Measurements from ENCODE around the gene CIITA.
"Not testable (repeated sequence)": the region's sequence is repeated elsewhere in the genome, so short reads cannot be mapped to it uniquely, and the experiment has no call there.

Gene CIITA

GRCh38 chr16:10954903-10955302, 77.9 kb downstream of the CIITA start:
- DNase-seq = no peak

GRCh38 chr16:10957771-10958482, 80.9 kb downstream of the CIITA start:
- DNase-seq = no peak

DNA sequence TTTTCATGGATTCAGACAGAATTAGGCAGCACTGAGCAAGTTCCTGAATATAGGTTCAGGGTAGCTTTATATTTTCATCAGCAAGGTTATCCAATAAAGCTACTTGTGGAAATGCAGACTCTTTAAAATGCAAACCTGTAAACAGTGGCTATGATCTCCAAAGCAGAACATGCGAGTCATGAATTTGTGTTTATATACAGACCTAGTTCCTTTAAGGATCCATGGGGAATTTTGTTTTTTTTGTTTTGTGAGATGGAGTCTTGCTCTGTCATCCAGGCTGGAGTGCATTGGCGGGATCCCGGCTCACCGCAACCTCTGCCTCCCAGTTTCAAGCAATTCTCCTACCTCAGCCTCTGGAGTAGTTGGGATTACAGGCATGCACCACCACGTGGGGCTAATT, 82.2 kb downstream of the CIITA start:
- DNase-seq = no peak

DNA sequence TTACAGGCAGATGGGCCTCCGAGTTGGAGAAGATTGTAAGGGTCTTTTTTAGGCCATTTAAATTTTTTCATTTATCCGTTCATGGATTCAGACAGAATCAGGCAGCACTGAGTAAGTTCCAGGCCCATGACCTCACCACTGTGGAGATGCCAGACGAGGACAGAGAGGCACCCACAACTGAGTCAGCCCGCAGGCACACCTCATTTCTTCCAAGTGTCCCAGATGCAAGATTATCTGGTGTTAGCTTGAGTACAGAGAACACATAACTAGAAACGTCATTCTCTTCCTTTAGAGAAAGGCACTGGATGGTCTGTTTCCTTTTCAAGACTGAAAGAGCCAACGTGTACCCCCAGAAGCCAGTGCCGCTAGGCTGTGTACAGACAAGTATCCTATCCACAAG, 84.2 kb downstream of the CIITA start:
- peak; percentile 75 for DNase-seq

DNA sequence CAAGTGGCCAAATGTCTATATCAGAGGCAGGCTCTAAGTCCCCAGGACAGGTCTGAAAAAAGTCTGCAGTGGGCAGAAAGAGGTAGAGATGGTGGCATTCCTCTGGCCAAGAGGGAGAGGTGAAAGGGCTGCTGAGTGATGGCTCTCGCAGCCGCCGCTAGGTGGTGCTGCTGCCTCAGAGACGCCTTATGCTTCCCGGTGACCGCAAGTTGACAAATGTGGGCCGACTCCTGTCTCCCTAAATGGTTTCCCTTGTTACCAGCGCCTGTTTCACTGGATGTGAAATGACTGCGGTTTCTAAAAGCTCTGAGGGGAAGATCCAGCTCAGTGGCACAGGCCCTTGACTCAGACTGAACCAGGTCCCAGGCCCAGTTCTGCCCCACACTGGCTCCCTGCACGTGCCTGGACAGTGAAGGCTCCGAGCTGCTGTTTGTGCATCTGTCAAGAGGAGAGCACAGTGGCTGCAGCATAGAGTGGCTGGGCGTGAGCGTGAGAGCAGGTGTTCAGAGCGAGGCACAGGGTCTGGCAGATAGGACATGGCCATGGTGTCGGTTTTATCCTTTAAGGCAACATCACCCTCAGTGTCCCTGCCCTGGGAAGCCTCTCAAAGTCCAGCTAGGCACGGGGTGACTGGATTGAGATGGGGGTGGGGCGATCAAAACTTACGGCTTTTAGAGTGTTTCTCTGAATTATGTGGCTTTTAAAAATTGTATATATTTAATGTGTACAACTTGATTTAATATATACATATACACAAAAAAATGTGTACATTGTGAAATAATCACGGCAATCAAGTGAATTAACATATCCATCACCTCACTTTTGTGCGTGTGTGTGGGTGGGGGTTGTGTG, 87.3 kb downstream of the CIITA start:
- peak; percentile 76 for DNase-seq

DNA sequence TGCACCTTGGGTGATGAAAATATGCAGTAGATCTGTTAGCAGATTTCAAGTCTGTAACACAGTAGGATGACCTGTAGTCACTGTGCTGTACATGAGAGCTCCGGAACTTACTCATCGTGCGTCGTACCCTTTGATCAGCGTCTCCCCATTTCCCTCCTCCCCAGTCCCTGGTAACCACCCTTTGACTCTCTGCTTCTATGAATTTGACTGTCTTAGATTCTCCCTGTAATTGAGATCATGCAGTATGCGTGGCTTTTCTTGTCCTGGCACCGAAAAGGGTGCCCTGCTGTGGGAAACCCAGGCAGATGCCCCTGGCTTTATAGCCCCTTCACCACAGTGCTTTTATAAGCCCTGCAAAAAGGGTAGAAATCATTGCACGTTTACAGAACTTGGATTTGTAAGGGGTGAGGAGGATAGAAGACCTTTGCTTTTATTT, 87.9 kb downstream of the CIITA start:
- no peak for DNase-seq

DNA sequence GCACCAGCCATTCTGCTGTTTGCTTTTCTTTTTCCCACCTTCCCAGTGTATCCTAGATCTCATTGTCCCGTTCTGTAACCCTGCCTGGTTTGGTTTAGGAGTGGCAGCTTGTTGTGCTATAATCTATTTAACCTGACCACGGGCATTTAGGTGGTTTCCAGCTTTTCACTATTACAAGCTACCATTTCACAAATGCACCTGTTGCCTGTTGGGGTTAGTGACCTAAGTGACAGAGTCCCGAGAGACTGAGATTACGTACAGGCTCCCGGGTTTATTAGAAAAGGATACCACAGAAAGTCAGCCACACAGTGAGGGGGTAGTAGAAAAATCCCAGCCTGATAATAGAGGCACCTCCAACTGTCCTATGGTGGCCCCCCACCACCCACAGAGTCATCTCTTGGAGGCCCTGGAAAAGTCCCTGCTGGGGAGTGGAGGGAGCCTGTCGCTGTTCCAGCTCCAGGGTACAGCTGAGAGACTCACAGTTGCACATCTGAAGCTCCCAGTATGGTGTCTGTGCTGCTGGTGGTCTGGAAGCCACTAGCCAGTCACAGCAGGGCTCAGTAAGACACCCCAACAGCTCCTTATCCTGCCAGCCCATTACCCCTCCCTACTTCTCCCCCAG, 88.5 kb downstream of the CIITA start:
- DNase-seq = no peak

DNA sequence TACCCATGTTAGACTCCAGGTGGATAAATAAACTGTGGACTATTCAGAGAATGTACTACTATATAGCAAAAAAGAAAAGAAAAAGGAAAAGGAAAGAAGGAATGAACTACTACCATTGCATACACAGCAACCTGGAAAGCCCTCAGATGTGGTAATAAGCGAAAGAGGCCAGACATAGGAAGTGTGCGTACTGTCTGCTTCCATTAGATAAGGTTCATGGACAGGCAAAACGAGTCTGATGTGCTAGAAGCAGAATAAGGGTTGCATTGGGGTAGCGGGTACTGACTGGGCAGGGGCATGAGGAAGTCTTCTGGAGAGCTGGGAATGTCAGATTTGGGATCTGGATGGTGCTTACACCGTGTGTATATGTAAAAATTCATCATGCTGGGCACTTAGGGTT, 89.1 kb downstream of the CIITA start:
- no peak for DNase-seq

- DNase-seq = not testable (repeated sequence)
These were observed 89.6 kb downstream of the CIITA start for GRCh38 chr16:10966559-10966958.

- no peak for DNase-seq
These were observed 91.0 kb downstream of the CIITA start for GRCh38 chr16:10967986-10968385.

DNA sequence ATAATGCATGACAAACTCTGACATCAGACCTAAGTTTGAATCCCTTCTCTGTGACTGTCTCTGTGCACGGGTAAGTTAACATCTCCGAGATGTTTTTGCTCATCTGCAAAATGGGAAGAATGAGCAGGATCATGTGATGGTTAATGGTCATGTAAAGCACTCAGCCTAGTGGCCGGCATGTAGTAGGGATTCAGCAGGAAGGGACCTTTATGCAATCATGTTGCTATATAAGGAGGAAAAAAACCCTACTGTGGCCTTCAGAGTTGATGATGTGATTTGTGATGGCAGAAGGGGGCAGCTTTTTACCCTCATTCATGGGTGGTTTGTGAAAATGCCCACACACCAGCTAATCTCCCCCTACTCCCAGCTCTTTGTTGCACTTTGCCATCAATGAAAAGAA, 91.5 kb downstream of the CIITA start:
- no peak for DNase-seq

- DNase-seq = no peak
These were observed 92.6 kb downstream of the CIITA start for GRCh38 chr16:10969615-10970014.

DNA sequence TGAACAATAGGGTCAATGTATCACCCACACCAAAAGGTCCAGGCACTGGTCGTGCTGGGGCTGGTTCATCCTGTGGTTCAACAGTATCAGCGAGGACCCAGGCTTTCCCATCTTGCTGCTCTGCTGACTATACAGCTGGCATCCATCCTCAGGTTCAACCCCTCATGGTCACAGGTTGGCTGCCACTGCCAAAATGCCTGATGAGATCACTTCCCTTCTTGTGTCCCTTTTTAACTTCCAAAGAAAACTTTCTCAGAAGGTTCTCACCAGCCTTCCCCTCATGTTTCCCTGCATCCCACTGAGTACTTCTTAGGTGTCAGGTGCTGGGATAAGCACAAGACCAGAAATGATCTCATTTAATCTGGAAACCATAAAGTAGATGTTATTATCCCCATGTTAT, 93.1 kb downstream of the CIITA start:
- DNase-seq = no peak

DNA sequence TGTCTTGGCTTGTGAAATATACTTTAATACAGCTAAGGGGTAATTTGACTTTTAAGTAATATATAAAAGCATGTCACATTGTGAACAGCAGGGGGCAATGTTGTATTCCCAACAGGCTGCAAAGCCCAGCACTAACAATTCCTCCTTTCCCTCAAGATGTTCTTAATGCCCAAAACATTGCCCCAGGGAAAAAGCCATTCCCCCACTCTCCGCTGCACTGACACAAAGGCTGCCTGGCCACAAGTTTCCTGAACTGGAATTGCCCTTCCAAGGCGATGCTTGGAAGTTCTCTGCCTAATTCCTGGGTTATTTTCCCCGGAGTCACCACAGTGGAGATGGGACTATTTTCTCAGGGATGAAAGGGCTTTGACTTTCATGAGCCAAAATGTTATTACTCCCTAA, 94.6 kb downstream of the CIITA start:
- DNase-seq = peak; percentile 88

DNA sequence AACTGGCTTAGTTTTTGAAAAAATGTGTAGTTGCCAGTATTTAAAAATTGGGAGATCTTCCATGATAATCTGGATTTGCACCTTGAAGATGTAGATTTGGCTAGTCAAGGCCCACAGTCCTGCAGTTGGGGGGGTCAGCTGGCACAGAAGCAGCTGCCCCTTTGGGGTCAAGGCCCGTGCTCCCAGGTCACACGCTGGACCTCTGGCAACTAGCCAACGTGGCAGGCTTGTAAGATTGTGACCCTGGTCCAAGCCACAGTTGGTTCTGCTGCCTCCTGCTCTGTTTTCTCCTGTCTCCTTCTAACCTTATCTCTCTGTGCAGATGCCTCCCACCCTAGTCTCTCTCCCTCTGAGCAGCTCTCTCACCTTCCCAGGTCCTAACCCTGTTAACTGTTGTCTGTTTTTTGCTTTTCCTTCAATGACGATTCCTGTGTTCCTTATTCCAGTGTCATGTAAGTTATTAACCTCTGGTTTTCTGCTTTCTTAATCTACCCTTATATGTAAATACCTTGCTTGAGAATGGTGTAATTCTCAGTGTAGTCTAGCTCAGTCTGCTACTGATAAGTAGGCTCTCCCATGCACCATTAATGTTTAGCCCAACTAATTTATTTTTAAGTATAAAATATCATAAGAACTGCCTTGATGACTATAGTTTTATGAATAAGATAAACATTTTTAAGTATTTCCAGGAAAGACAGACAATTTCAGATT, 95.3 kb downstream of the CIITA start:
- no peak for DNase-seq

DNA sequence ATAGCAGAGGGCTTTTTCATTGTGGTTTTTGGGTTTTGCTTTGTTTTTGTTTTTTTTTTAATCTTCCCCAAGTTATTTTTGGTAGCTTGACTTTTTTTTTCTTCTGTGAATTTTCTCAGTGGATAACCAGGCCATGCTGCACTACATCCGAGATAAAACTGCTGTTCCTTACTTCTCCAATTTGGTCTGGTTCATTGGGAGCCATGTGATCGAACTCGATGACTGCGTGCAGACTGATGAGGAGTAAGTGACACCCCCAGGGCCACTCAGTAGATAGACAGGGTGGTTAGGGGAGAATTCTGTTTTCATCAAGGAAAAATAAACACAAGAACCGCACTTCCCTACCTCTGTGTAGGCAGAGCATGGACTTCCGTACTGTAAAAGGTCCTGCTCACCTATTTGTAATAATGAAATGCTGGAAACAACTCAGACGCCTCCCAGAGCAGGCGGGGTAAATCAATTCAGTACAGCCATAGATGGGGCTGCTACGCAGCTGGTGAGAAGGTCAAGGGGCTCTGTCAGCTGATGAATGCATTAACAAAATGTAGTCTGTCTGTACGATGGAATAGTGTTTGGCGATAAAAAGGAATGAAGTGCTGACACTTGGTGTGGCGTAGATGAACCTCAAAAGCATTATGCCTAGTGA, 95.9 kb downstream of the CIITA start:
- no peak for DNase-seq

GRCh38 chr16:10976634-10977033, 99.6 kb downstream of the CIITA start:
- DNase-seq = no peak

DNA sequence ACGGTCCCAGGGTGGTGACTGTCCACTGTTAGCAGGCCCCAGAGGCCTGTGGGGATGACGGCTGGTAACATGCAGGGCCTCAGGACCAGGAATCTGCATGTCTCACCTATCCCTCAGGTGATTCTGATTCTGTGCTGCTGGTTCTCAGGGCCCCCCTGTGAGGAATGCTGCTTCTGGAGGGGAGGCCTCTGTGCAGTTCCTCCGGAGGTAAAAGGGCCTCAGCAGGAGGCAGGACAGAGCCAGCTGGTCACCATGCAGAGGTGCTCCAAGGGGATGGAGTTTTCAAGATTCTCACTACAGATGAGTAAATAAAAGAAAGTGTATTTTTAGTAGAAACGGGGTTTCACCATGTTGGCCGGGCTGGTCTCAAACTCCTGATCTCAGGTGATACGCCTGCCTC, 101.1 kb downstream of the CIITA start:
- no peak for DNase-seq

GRCh38 chr16:10978871-10979446, 102.0 kb downstream of the CIITA start:
- DNase-seq = no peak

DNA sequence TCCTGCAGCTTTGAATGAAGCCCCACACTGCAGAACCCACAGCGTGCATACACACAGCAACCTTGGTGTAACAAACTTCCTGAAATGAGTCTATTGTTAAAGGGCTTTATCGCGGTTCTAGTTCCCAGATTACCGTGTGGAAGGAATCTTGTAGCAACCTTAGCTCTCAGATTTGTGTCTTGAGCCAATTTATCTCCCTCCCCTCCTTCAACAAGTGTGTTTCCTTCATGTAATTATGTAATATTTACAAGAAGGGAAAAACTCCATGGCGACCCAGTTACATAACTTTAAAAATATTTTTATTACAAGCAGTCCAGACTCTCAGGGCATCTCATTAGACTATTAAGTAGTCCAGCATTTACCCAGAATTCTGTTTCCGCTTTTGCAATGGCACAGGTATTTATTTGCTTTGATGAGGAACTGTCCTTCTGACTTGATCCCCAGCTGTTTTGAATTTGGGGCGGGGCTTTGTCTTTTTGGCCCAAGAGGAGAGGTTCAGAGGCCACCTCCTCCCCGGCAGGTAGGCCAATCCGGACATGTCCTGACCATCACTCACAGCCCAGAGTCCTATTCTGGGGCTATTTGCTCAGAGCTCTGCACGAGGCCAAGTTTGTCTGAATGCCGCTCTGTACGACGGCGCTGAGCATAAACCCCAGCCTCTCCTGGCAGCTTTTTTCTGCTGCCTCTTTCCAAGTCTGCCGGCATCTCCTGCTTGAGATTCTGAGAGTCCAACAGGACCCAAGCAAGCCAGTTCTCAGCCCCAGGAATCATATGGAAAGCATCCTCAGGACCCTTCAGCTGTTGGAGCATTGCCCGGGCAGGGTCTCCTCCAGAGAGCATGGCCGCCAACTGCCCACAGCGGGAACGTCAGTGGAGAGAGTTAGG, 103.0 kb downstream of the CIITA start:
- DNase-seq = no peak

- no peak for DNase-seq
These were observed 103.8 kb downstream of the CIITA start for GRCh38 chr16:10980813-10981212.

All from fibroblast of skin of back (primary cell).